HG03521 (cell line): Measurements from ENCODE around the gene MYL12A.

Experiments used
- ATAC-seq: cut with Tn5 transposase; IDR thresholded peaks from one replicate; pipeline ENCODE4 v1.9.1; 2021; ENCODE audit warnings: mild to moderate bottlenecking, moderate library complexity; ENCODE audit not compliant: unreplicated experiment

Gene MYL12A

DNA sequence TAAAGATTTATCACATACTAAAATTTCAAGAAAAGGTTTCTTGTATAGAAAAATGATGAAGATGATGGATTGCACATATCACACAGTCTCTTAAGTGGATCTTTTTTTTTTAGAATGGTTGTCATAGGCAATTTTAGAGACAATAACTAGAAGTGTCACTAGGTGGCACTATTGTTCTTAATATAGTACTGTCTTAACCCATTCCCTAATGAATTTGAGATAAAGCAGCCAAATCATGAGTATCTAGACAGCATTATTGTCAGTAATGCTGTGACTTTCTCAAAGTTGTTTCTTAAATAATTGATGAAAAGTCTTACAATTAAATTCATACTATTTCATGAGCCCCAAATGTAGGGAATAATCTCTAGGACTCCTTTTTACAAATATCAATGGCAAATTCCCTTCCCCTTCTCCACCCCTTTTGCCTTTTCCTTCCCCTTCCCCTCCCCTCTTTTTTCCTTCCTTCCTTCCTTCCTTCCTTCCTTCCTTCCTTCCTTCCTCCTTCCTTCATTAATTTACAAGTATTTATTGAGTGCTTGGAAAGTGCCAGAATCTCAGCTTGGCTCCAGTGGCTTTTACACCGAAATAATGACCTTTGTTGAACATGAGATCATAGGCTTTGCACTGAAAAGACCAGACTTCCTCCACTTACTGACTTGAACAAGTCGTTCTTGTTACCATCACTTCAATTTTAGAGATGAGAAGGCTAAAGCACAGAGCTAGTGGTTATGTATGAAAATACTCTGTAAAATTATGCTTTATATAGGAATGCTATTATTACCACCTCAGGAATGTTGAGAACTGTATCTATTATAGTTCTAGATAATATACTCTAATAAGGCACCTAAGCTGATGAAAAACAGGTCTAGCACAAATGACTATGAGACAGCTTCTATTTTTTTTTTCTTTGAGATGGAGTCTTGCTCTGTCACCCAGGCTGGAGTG, 34.1 kb downstream of the MYL12A start:
- no peak for ATAC-seq

DNA sequence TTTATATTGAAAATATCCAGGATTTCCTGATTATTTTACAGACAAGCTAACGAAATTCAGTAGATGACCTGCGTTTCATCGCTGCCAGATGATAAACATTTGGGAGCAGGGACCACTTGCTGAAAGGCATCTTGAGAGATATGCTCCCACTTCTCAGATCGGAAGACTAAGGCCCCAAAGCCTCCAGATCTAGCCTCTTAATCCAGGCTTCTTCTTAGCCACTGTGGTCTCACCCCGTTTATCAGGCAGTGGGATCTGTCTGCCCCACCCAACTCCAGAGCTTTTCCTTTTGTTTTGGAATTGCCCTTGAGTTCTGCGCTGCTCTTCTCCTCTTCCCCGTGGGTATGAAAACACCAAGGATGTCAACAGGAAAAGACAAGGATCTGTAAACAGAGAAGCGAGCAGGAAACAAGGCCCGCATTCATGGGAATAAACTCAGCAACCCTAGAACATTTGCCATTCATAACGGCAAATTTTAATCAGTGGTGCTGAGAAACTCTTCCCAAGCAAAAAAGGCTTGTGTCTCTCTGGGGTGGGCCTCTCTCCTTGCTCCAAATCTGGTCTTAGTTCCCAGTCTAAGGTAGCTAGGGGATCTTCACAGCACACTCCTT, 35.8 kb downstream of the MYL12A start:
- no peak for ATAC-seq

DNA sequence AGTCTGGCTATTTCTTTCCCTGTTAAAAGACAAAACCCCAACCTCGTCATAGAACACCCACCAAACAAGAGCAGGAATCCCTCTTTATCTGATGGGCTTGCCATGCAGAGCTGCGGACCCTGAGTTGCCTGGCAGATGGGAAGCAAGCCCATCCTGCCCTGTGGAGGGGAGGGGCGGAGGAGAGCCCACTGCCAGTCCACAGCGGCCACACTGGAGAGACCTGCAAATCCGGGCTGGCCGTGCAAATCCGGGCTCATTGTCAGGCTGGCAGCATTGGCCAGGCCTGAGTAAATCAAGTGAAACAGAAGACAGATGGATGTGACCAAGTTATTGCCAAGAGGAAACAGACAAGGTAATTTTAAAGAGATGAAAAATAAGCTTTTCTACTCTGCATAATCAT, 36.3 kb downstream of the MYL12A start:
- ATAC-seq = no peak

DNA sequence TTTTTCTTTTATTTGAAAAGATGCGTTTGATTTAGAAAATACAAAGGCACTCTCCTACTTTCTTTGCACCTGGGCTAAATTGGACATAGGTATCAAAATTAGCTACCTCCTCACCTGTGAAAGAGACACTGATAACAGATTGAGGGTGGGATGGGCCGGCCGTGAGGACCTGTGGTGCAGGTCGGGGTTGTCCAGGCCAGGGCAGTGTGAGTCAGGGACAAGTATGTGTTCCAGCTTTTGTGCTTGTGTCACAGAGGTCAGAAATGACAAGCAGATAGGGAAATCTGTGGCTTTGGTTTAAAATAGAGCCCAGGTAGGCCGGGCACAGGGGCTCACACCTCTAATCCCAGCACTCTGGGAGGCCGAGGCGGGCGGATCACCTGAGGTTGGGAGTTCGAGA, 36.9 kb downstream of the MYL12A start:
- ATAC-seq = no peak

DNA sequence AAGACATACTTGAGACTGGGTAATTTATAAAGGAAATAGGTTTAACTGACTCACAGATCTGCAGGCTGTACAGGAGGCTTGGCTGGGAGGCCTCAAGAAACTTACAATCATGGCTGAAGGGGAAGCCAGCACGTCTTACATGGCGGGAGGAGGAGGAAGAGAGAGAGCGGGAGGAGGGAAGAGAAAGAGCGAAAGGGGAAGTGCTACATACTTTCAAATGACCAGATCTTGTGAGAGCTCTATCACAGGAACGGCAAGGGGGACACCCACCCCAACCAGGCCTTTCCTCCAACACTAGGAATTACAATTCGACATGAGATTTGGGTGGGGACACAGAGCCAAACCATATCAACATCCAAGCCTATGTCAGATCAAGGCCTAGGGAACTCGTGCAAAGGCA, 38.6 kb downstream of the MYL12A start:
- no peak for ATAC-seq

DNA sequence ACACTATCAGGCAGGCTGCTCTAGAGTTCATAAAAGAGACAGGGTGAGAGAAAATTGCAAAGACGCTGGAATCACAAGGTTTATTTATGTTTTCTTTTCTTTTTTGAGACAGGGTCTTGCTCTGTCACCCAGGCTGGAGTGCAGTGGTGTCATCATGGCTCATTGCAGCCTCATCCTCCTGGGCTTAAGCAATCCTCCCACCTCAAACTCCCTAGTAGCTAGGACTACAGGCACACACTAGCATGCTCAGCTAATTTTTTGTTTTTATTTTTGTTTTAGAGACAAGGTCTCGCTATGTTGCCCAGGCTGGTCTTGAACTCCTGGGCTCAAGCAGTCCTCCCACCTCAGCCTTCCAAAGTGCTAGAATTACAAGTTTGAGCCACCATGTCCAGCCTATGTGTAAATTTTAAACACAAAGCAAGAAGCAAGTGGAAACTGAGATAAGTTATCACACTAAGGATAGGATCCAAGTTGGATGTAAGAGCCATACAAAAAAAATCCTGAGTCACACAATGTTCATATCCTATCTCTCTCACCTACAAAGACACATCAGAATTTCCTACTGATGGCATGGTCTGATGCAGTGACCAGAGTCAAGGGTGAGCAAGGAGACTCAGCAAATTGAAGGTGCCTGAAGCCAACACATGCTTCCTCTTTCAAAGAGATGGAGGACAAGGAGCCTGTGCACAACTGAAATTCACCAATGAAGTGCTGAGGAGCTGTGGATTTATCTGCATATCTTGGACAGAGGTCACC, 45.8 kb downstream of the MYL12A start:
- ATAC-seq = no peak

DNA sequence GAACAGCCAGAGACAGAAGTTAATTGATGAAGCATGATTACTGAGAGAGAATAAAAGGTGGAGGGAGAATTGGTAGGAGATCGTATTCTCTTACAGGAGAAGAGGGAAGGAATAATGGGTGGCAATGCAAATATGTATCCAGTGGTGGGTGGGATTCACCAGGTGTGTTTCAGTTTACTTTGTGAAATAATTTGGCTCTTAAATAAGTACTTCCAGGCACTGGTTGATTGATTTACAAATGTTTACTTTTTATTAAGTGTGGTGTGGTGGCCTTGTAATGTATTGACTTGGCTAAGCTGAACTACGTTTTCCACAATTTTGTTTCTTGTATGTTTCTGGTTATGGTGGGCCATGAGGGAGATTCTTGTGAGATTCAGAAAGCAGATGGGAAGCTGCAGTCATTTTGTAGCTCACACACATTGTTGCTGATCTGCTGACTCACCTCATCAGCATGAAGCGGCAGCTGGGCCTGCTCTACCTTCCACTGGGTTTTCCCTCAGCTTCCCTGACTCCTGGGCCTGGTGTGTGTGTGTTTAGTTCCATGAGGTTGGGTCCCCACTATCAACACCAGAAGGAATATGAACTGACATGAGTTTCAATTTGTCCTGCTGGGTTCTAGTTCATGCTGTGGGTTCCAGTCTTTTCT, 47.0 kb downstream of the MYL12A start:
- ATAC-seq = no peak

DNA sequence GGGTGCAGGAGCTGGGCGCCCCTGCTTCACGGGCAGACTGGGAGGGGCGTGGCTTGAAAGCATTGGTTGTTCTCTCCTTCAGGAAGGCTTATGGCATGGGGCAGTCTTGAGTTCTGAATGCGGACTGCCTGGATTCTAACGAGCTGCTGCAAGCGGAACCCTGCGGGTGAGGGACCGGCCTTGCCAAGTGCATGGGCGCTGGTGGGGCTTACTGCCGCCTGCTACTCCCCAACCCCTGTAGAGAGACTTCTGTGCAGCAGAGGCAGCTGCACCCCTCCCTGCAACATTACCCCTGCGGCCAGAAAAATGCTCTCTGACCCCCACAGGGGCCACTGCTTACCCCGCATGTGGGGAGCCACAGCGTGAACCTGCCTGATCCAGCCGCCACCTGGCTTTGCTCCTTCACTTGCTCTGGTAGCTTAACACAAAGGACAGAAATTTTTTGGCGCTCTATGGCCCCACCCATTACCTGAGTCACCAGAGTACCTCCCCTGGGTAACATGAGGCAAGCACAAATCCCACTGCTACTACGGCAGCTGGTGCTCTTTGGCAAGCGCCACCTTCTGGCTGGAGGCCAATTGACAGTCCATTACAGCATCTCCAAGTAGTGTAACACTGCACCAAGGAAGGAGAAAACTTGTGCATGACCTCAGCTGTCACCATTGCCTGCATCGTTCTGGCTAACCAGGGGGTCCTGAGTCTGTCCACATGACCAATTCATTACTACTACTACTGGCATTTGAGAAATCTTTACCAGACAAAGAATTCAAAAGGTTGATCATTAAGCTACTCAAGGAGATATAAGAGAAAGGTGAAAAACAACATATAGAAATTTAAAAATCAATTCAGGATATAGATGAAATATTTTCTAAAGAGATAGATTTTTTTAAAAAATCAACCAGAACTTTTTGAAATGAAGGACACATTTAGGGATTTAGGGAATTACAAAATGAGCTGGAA, 49.7 kb downstream of the MYL12A start:
- ATAC-seq = peak; percentile 99

DNA sequence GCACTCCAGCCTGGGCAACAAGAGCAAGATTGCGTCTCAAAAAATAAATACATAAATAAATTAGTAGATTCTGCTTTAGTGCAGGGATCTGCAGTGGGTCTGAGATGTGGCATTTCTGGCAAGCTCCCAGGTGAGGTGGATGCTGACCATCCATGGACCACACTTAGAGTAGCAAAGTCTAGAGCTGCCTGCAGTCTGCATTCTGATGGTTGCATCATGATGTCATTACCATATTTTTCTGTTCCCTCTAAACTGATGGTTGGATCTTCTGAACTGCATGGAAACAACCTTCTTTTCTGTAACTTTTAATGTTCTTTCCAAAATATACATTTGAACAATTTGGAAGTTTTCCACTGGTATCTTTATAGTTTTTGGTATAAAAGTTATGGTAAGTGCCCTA, 57.2 kb downstream of the MYL12A start:
- ATAC-seq = no peak

DNA sequence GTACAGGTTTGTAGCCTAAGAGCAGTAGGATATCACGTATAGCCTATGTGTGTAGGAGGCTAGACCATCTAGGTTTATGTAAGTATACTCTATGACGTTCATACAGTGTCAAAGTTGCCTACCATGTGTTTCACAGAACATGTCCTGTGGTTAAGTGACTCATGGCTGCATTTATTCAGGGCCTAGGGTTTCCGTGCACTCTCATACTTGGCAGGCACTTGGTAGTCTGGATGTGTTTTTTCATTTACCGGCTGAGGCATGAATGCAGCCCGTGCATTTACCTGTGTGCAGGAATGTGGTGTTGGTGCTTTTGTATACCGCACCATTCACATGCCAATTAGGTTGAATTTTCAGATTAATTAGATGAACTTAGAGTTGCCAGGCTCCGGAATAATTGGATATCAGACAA, 57.8 kb downstream of the MYL12A start:
- ATAC-seq = peak; percentile 64
